ENCODE measurements around the gene MRPS15. TPM values are rescaled to one million over a fixed set of nuclear protein-coding genes. Genes with fewer than 3 reads are reported as not detected.

MRPS15 gene
- total RNA-seq, 1 donor from 2014 or later, result 31.5 TPM

DNA sequence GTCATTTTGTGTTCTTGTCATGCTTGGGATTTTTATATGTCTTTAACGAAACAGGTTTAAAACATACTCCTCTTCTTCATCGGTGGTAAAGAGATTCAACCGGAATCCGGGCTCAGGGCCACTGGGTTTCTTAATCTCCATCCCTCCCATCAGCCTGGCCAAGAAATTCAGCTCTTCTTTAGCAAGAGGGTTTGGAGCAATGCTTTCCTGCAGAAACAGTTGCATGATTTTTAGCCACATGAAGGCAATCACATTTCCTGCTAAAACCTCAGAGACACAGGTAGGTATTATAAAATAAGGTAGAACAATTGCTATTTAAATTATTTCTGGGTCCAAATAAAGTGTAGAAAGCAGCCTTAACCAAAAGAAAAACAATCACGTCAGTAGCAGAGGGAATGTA is 43.8 kb downstream of the MRPS15 start:
- peak; percentile 61 for DNase-seq (ENCODE audit: low spot score)

DNA sequence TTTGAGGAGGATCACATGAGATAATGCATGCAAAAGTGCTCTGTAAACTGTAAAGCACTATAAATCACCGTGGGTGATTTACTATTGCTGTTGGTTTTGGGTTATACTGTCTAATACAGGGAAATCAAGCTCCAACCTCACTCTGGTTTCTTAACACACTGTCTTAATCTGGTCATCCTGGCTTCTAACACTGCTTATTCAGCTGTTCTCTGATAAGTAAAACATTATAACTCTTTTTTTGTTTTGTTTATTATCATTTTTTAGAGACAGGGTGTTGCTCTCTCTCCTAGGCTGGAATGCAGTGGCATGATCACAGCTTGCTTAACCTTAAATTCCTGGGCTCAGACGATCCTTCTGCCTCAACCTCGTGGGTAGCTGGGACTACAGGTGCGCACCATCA is 44.6 kb downstream of the MRPS15 start:
- DNase-seq (ENCODE audit: low spot score), result no peak

DNA sequence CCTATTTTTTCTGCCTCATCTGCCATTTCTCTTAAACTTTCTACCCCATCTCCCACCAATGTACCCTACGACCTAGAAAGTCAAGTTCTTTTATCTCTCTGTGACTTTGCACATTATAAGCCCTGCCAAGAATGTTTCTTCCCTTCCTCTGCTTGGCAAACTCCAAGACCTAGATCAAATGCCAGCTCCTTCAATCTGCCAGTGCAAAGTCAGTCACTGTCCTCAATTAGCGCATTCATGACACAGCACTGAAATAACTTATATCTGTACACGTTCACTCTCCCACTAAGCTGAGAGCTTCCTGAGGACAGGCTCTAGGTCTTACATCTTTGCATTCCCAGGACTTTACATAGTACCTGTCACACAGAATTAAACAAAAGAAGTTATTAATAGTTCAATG is 45.0 kb downstream of the MRPS15 start:
- DNase-seq (ENCODE audit: low spot score), result no peak

- no peak for DNase-seq (ENCODE audit: low spot score)
Measured at GRCh38 chr1:36417931-36418330, 46.3 kb downstream of the MRPS15 start.

DNA sequence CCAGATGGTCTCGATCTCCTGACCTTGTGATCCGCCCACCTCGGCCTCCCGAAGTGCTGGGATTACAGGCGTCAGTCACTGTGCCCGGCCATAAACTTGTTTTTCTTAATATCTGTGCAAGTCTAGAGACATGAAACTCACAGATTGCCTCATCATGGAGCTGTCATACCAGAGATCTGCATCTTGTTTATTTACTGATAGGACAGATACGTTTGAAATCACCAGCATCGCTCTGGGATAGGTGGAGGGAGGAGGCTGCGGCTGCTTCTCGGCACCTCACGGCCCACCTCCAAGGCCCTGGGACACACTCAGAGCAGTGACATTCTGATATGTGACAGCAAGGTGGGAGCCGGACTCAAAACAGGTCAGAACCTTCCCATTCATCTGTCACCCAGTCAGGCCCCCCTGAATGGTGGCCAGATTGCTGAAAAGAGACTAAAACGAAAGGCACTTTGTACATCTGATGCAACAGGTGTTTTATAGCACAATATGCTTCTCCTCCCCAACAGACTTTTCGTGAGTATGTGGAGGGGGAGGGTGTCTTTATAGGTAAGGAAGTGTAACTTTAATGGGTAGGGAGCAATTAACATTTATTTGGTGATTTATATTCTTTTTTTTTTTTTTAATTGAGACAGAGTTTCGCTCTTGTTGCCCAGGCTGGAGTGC is 48.4 kb downstream of the MRPS15 start:
- DNase-seq (ENCODE audit: low spot score), result no peak

GRCh38 chr1:36414384-36414783 is 49.8 kb downstream of the MRPS15 start:
- no peak for DNase-seq (ENCODE audit: low spot score)

DNA sequence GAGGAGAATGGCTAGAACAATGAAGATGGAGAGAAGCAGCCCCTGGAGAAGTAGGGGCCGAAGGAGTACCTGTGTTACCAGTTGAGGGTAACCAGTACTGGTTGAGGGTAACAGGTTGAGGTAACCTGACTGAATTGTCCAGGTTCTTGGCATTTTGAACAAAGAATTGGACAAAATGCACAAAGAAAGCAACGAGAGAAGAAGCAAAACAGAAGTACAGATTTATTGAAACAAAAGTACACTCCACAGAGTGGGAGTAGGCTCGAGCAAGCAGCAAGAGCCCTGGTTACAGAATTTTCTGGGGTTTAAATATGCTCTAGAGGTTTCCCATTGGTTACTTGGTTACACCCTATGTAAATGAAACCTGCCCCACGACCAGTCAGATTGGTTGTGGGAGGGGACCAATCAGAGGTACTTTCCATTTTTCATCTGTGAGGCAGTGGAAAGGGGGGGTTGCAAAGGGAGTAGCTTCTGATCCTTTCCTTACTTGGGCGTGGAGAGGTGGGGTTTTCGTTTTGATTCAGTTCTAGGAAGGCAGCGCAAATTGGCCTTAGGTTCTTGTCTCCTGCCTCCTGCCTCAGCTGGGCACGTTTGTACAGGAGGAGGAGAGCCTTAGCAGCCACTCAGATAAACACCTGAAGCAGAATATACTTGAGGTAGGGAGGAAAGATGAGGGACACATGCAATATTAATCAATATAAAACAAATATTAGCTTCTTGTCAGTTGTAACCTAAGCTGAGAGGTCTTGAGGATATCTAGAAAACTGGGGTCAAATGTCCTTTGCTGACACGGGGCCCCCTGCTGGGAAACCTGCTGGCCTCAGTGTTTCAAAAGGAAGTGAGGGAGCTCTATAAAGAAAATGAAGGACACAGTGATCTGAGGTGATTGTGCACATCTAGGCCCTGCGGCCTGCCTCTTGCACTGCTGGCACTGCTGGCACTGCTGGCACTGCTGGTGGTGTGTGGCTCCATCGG is 52.2 kb downstream of the MRPS15 start:
- DNase-seq (ENCODE audit: low spot score), result peak; percentile 31

DNA sequence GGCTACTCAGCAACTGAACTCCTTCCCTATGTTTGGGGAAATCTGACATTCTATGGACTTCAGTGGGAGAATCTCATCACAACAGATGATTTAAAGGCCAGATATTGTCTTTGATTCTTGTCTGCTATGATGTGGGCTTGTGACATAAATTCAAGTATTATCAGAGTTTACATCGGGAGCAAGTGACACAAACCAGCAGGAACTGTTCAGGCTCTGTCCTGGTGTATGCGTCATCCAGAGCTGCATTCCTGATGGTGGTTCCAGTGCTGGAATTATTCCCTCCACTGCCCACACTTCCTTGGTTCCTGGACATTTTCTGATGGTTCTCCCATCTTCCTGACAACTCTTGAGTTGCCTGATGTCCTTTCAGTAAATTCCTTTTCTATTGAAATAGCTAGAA is 55.7 kb downstream of the MRPS15 start:
- DNase-seq (ENCODE audit: low spot score), result peak; percentile 40

DNA sequence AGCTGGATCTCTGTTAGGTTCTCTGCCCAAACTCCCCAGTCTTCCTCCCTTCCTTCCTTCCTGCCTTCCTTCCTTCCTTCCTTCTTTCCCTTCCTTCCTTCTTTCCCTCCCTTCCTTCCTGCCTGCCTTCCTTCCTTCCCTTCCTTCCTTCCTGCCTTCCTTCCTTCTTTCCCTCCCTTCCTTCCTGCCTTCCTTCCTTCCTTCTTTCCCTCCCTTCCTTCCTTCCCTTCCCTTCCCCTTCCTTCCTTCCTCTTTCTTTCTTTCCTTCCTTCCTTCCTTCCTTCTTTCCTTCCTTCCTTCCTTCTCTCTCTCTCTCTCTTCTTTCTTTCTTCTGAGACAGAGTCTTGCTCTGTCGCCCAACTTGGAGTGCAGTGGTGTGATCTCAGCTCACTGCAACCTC is 57.7 kb downstream of the MRPS15 start:
- no peak for DNase-seq (ENCODE audit: low spot score)

Other genes starting within 250 kb of the MRPS15 start
- gene THRAP3, start 239.9 kb downstream of the MRPS15 start, total RNA-seq (ENCODE audit: insufficient read depth, low replicate concordance), result 53.4 TPM
- 11.3 TPM for gene SH3D21, start 158.0 kb downstream of the MRPS15 start, total RNA-seq (ENCODE audit: insufficient read depth, low replicate concordance)
- gene EVA1B, start 140.7 kb downstream of the MRPS15 start, total RNA-seq (ENCODE audit: insufficient read depth, low replicate concordance), result 67.7 TPM
- 12.0 TPM for gene STK40, start 78.5 kb downstream of the MRPS15 start, total RNA-seq (ENCODE audit: insufficient read depth, low replicate concordance)
- 10.4 TPM for gene LSM10, start 66.5 kb downstream of the MRPS15 start, total RNA-seq (ENCODE audit: insufficient read depth, low replicate concordance)
- gene OSCP1, start 13.9 kb downstream of the MRPS15 start, total RNA-seq (ENCODE audit: insufficient read depth, low replicate concordance), result 5.5 TPM
- gene CSF3R, start 18.5 kb upstream of the MRPS15 start, total RNA-seq (ENCODE audit: insufficient read depth, low replicate concordance), result 10.1 TPM